Measurements from ENCODE around the gene MTMR2.

The MTMR2 gene

DNA sequence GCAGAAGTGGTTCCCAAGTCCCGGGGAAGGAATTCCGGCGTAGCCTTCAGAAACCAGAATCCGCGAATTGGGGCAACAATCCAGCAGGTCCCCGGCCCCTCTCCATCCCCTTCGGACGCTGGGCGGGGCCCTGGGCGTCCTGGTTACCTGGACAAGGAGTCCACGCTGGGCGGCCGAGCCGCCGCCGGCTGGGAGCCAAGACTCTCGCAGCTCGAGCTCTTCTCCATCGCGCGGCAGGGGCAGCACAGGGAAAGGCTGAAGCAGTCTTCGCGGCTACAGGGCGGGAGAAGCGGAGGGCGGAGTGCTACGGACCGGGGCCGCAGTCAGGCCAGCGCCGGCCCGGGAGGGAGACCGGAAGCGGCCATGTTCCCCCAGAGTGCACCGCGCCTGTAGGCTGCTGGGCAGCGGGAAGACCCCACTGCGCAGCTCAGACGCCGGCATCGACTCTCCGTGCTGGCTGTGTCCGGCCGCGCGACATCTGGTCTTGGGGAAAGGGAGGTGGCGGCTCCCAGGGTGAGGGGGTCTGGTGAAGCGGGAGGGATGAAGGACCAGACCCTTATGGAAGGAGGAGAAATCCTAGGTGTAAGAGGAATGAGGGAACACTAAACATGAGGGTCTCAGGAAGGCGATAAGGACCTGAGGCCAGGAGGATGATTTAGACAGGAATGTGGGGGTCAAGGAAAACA lies at the start of gene MTMR2:
Gene MTMR2, minus strand, starts transcription at position 380 of the 686 bp plus-strand sequence. Its CDS starts 153 bp downstream, at position 227.
- DNase-seq (ENCODE audit: low read depth): no peak

DNA sequence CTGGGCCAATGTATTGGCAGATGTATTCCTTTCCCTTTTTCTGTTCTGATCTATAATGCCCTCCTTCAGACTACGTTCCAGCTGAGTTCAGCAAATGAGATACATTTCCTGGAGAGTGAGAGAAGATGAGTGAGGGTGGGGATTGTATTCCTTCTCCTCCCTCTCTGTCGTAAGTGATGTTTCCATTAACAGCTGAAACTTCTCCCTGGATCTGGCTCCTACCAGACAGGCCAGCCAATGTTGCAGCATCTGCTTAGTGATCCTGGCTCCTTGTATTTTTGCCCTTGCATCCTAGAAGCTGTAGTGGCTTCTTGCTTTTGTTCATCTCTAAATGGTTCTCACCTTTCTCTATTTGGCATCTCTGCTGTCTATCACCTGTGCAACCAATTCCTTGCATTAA lies 48.2 kb upstream of the MTMR2 start:
- no peak for DNase-seq (ENCODE audit: low read depth)

DNA sequence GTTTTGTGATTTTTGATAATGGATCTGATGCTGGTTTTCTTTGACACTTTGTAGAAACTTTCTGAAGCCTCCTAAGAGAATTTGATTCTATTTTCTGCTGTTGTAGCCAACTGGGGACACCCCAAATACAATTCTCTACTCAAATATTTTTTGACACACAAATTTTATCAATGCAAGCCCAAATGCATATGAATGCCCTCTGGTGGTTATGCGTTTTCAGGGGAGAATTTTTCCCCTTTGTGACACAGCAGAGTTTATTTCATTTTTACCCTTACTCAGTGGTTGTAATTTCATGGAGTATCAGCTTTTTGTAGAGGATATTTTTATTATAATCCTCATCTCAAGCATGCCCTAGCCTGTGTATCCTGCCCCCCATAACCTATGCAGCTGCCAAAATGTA lies 44.7 kb upstream of the MTMR2 start:
- DNase-seq (ENCODE audit: low read depth): no peak

DNA sequence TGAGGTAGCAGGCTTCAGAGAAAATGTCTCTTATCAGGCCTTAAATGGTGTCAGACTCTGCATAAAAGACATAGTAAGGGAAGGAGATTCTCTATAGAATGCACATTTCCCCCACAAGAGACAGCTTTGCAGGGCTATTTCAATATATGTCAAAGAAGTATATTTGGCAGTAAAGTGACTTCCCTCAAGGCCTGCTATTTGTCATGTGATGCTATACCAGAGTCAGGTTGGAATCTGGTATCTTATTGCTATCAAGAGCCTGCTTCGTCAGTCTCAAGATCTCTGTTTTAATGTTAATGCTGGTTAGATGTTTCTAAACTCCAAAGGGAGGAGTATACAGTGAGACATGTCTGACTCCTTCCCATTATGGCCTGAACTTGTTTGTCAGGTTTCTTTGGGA lies 40.4 kb upstream of the MTMR2 start:
- no peak for DNase-seq (ENCODE audit: low read depth)

DNA sequence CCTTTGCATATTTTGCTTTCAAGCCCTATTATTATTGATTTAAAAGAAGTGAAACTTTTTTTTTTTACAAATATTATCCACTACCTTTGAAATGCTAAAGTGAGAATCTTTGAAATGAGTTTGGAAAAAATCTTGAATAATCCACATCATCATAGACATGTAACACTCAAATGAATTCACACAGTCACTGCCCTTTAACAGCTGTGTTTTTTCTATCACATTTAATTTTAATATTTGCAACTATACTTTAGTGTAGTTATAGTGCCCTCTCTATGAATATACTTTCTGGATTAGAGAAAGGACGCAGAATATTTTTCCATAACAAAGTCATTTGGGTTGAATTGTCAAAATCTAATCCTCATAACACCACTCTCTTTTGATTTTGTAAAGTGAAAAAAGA lies 37.9 kb upstream of the MTMR2 start:
- no peak for DNase-seq (ENCODE audit: low read depth)

DNA sequence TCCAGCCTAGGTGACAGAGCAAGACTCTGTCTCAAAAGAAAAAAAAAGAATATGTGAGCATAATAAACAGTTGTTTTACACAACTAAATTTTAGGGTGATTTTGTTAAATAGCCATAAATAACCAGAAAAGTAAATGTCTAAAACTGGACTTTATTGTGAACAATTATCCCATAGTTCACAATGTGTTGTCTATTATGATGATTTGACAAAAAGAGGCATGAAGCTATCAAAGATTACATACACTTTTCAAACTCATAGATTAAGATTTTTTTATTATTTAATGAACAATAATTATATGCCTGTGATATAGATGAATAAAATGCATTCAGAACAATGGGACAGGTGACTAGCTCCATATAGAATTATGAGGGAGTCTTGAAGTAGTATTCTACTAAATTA lies 27.0 kb upstream of the MTMR2 start:
- DNase-seq (ENCODE audit: low read depth): no peak

DNA sequence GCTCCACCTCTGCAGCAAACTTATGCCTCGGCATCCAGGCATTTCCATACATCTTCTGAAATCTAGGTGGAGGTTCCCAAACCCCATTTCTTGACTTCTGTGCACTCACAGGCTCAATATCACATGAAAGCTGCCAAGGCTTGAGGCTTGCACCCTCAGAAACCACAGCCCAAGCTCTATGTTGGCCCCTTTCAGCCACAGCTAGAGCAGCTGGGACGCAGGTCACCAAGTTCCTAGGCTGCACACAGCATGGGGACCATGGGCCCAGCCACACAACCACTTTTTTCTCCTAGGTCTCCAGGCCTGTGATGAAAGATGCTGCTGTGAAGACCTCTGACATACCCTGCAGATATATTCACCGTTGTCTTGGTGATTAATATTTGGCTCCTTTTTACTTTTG lies 24.7 kb upstream of the MTMR2 start:
- DNase-seq (ENCODE audit: low read depth): no peak

DNA sequence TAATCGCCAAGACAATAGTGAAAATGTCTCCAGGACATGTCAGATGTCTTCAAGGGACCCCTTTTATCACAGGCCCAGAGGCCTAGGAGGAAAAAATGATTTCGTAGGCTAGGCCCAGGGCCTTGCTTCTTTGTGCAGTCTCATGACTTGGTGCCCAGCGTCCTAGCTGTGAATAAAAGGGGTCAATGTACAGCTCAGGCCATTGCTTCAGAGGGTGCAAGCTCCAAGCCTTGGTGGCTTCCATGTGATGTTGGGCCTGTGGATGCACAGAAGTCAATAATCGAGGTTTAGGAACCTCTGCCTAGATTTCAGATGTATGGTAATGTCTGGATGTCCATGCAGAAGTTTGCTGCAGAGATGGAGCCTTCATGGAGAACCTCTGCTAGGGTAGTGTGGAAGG lies 20.7 kb upstream of the MTMR2 start:
- DNase-seq (ENCODE audit: low read depth): no peak

DNA sequence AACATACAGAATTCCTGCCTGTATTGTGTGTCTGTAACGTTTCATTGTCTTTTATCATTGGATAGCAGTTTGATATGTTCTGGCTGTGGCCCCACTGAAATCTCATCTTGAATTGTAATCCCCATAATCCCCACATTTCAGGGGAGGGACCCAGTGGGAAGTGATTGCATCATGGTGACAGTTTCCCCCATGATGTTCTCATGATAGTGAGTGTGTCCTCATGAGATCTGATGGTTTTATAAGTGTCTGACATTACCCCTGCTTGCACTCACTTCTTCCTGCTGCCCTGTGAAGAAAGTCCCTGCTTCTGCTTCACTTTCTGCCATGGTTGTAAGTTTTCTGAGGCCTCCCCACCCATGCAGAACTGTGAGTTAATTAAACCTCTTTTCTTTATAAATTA lies 19.6 kb upstream of the MTMR2 start:
- no peak for DNase-seq (ENCODE audit: low read depth)

DNA sequence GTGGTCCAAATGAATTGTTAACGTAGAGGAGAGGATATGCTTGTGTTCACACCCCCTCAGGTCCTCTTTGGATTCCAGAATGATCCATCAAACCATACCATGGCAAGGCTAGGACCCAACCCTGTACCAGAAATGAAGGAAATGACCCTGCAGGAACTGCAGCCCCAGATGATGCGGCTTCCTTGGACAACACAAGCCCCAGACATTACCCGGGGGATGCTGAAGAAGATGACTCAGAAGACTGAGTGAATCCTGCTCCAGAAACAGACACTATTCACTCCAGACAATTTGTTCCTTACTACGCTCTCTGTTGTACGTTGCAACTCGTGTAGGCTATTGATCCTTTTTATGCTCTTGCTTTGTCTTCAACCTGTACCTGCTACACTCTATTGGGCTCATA lies 15.2 kb upstream of the MTMR2 start:
- no peak for DNase-seq (ENCODE audit: low read depth)

DNA sequence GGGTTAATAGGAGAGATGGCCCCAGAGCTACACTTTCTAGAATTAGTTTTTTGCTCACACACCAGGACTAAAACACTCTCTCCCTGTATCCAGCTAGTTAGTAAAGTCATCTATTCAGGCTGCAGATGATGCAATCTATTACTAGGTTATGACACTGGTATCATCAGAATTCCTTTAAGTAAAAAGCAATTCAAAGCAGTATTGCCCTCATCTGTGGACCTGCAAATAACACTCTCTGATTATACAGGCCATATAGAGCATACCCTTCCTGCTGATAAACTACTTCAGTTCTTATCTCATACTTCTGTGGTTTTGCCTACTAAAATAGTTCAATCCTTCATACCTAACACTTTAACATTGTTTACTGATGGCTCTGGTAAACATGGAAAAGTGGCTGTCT lies 13.5 kb upstream of the MTMR2 start:
- no peak for DNase-seq (ENCODE audit: low read depth)

DNA sequence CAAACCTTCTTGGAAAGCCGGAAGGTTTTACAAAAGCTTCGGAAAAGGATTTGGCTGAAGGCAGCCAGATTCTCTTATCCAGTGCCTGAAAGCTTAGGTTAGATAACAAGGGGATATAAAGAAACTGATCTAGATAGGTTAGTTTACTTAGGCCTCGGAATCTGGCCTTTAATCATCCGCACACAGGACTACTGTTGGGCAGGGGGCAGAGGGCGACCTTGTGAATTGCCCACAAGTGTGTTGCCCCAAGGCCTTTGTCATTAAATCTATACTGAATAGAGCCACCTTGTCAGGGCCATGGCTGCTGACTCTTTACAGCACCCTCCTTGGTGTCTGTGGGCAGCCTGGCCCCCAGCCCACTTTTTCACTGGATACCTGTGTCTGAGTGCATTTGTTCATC lies 9.7 kb upstream of the MTMR2 start:
- no peak for DNase-seq (ENCODE audit: low read depth)

DNA sequence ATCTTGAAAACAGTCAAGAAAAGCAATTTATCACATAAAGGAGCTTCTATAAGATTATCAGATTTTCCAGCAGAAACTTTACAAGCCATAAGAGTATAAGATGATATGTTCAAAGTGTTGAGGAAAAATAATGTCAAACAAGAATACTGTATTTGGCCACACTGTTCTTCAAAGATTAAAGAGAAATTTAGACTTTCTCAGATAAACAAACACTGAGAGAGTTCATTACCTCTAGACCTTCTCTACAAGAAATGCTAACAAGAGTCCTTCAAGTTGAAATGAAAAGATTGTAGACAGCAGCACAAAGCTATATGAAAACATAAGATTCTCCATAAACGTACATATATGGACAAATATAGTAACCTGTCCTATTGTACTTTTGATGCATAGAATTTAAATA lies 8.0 kb upstream of the MTMR2 start:
- DNase-seq (ENCODE audit: low read depth): no peak

DNA sequence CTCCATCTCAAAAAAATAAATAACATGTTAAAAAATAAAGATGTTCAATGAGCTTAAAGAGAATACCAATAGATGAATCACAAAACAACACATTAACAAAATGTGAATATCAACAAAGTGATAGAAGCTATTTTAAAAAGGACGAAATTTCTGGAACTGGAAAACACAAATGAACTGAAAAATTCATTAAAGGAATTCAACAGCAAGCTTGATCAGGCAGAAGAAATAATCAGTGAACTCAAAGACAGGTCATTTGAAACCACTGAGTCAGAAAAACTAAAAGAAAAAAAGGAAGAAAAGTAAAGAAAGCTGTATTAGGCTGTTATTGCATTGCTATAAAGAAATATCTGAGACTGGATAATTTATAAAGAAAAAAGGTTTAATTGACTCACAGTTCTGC lies 7.0 kb upstream of the MTMR2 start:
- DNase-seq (ENCODE audit: low read depth): no peak

DNA sequence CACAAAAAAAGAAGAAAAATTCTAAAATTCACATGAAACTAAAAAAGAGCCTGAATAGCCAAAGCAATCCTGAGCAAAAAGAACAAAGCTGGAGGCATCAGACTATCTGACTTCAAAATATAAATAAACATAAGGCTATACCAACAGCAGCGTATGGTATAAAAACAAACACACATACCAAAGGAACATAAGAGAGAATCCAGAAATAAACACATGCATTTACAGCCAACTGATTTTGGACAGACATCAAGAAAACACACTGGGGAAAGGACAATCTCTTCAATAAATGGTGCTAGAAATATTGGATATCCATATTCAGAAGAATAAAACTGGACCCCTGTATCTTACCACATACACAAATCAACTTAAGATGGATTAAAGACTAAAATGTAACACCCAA lies 2.8 kb upstream of the MTMR2 start:
- no peak for DNase-seq (ENCODE audit: low read depth)

DNA sequence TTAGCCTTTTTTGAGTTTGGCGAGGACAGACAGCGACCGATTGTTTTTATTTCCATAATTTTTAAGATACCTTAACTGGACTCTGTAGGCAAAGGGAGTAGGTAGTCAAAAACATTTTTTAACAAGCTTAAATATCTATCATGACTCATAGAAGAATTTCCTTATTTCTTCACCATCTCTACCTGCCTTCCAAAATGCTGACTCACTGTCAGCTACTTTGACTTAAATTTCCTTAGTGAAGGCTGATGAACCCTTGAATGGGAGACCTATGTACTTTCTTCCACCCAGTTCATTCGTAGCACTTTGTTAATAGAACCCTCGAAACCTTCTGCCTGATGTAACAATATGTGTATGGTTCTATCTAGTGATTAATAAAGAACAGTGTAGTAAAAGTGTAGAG lies 1.1 kb upstream of the MTMR2 start:
- no peak for DNase-seq (ENCODE audit: low read depth)

DNA sequence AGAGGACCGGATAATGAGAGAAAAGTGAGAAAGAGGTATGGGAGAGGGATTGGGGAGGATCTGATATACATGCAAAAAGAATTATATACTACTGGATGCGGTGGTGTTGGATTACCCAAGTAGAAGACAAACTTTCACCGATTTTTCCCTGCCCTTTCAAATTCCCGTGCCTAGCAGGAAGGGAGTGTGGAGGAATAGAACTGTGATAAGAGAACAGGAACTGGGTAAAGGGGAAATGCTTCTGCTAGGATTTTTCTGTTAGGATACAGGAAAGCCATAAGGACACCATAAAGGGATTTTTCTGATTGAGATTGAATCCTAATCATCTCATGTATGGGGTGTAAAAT lies 480 bp upstream of the MTMR2 start:
- no peak for DNase-seq (ENCODE audit: low read depth)

DNA sequence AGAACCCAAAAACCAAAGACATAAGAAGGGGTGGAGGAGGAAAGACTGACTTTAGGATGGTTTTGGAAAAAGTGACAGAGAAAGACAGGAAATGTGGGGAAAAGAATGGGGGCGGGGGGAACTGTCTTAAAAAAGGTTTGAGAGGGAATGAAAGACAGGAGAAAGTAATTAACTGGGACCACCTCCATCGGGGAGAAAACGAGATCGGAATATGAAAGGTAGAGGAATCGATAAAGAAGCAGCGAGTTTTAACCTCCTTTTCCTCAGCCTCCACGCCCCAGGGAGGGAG lies 524 bp downstream of the MTMR2 start:
- DNase-seq (ENCODE audit: low read depth): no peak

DNA sequence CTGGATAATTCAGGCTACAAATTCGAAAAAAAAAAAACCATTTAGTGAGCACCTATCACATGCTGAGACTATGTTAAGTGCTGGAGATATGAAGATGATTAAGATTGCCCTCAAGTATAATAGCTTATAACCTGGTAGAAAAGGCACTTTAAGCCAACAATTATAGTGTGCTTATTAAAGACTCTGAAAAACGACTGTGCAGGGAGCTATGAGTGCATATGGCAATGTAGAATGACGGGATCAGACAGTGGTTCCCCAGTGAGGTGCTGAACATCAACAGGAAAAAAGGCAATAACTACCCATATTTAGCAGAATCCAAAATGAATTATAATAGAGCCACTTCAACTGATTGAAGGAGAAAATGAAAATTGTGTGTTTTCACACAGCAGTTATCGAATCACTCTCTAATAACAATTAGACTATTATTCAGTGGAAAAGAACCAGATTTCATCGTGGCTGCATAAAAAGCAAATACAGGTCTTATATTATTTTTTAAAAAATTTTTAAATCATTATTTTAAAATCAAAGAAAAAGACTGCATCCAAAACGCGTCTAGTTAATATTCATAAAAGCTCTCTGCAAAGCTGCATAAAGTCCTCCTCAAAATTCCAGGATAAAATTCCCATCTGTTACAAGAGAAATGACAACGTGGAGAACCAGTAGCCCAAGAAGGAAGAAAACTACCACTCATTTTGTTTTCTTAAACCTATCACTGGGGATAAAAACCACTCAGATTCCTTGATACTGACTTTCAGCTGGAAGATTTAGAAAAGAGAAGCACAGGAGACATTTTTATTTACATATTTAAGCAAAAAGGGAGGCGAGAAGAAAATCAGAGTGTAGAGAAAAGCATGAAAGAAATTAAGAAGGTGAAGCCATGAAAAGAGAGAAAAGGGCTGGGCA lies 1.1 kb downstream of the MTMR2 start:
- no peak for DNase-seq (ENCODE audit: low read depth)

DNA sequence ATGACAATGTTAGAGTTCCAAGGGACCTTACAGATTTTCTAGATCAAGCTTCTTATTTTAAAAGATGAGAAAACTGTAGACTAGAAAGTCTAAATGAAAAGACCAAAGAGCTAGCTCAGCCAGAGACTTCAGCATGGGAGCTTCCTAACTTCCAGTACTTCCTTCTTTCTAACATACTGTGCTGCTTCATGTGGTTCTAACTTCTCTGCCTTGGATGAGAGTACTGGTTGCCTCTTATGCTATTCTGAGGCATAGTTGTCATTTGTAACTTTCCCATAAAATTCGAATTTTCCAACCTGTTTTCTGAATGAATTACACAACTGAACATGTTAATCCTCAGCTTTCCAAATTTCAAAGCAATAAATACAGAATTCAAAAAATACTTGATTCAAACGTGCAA lies 1.8 kb downstream of the MTMR2 start:
- DNase-seq (ENCODE audit: low read depth): no peak

DNA sequence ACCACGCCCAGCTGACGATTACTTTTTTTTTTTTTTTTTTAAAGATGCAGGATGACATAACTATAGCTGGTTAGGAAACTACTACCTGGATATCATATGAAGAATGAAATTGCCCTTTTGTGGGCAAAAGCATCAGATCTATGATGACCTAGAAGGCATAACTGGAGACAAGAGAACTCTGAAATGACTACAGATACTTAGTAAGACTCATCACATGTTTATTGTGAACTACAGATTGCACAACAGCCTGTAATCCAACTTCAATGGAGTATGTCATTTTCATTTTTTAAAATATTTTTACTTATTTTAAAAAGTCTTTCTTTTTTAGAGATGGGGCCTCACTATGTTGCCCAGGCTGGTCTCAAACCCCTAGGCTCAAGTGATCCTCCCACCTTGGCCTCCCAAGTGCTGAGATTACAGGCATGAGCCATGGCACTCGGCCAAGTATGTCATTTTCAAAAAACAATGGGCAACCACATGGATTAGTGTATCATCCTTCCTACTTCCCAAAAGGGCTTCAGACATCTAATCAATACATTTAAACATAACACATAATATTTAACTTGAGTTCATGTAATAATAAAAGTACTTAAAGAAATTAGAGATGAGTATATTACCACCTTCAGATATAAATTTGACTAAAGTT lies 3.3 kb downstream of the MTMR2 start:
- DNase-seq (ENCODE audit: low read depth): no peak

DNA sequence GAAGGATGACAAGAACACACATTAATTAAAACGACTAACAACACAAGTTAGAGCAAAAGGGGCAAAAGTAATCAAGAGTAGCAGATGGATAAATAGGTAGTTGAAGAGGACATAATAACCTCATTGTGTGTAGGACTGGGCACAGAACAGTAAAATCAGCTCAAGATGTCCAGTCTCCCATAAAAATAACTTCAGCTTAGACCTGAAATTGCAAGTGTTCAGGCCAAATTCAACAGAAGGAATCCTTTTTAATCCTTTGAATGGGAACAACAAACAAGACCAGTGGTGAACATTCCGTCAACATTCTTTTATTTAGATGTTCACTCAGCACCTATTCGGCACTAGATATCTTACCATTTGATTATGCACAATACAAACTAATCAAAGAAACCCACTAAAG lies 4.4 kb downstream of the MTMR2 start:
- DNase-seq (ENCODE audit: low read depth): no peak

DNA sequence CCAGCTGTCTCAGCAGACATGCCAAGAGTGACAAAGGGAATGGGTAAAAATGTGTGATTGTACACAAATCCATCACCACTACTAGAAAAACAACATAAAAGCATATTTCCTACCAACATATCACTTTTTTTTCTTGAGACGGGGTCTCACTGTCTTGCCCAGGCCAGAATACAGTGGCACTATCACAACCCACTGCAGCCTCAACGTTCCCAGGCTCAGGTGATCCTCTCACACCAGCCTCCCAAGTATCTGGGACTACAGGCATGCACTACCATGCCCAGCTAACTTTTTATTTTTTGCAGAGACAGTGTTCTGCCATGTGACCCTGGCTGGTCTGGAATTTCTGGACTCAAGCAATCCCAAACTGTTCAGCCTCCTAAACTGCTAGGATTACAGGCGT lies 5.2 kb downstream of the MTMR2 start:
- no peak for DNase-seq (ENCODE audit: low read depth)

DNA sequence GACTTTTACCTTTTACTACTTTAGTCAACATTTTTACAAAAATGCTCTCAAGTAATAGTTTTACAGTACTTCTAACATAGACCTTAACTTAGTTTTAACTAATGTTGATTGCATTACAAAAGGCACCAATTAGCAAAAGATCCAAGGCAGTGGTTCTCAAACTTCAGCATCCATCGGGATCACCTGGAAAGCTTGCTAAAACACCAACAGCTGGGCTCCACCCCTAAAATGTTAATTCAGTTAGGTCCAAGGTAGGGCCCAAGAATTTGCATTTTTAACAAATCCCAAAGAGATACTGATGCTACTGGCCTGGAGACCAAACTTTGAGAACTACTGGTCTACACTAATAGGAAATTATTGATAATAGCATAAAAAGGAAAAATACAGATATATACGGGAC lies 5.9 kb downstream of the MTMR2 start:
- no peak for DNase-seq (ENCODE audit: low read depth)

All from GM04503 (cell line).